ENCODE results near the gene RBCK1.
A peak's percentile ranks its signal among the peaks of the same experiment; 100 is the strongest.
"Not testable (repeated sequence)": the region's sequence is repeated elsewhere in the genome, so short reads cannot be mapped to it uniquely, and the experiment has no call there.

Gene RBCK1

GRCh38 chr20:407953-408842, at the start of gene RBCK1:
Gene RBCK1, plus strand, starts transcription at chr20:408299. Its CDS starts 459 bp downstream, at chr20:408758.
- DNase-seq: peak; percentile 28

- no peak for DNase-seq
These were observed 49.1 kb upstream of the RBCK1 start for GRCh38 chr20:358891-359555.

- no peak for DNase-seq
These were observed 46.5 kb upstream of the RBCK1 start for GRCh38 chr20:361561-361960.

- no peak for DNase-seq
These were observed 45.5 kb upstream of the RBCK1 start for GRCh38 chr20:362271-363254.

- no peak for DNase-seq
These were observed 44.6 kb upstream of the RBCK1 start for GRCh38 chr20:363319-364078.

GRCh38 chr20:364905-365794, 42.9 kb upstream of the RBCK1 start:
- DNase-seq: no peak

GRCh38 chr20:366041-366718, 41.9 kb upstream of the RBCK1 start:
- DNase-seq: no peak

GRCh38 chr20:366719-367485, 41.2 kb upstream of the RBCK1 start:
- DNase-seq: no peak

GRCh38 chr20:367486-367887, 40.6 kb upstream of the RBCK1 start:
- DNase-seq: no peak

GRCh38 chr20:368915-369314, 39.2 kb upstream of the RBCK1 start:
- DNase-seq: no peak

- DNase-seq: no peak
These were observed 37.9 kb upstream of the RBCK1 start for GRCh38 chr20:370151-370600.

GRCh38 chr20:370977-371754, 36.9 kb upstream of the RBCK1 start:
- DNase-seq: no peak

- DNase-seq: no peak
These were observed 36.1 kb upstream of the RBCK1 start for GRCh38 chr20:371755-372542.

- not testable (repeated sequence) for DNase-seq
These were observed 35.5 kb upstream of the RBCK1 start for GRCh38 chr20:372543-373082.

GRCh38 chr20:373171-373890, 34.8 kb upstream of the RBCK1 start:
- DNase-seq: no peak

GRCh38 chr20:375265-375889, 32.7 kb upstream of the RBCK1 start:
- no peak for DNase-seq

All from NCI-H1436 treated with DMSO at 0.1 percent for 48 hours (cell line).